IPS-20b (cell line): ENCODE data around the gene CTNNA2.
"Not testable (repeated sequence)": the region's sequence is repeated elsewhere in the genome, so short reads cannot be mapped to it uniquely, and the experiment has no call there.

Experiments
- H3K27ac ChIP-seq: one replicate; pipeline ENCODE4 v1.5.1; 2013; ENCODE audit warnings: low read length
- H3K27me3 ChIP-seq: 2 replicates; pipeline ENCODE4 v1.6.1; 2013; ENCODE audit warnings: mild to moderate bottlenecking, low read length, inconsistent platforms; ENCODE audit not compliant: insufficient read depth
- H3K36me3 ChIP-seq: 2 replicates; pipeline ENCODE4 v1.6.1; 2013; ENCODE audit warnings: low read depth, mild to moderate bottlenecking, inconsistent platforms, low read length, moderate library complexity; ENCODE audit not compliant: insufficient read depth
- H3K4me1 ChIP-seq: 2 replicates; pipeline ENCODE4 v1.6.1; 2013; ENCODE audit warnings: mild to moderate bottlenecking, control low read depth, inconsistent platforms, low read length, moderate library complexity; ENCODE audit not compliant: insufficient read depth
- H3K4me3 ChIP-seq: 2 replicates; pipeline ENCODE4 v1.5.1; 2013; ENCODE audit warnings: mild to moderate bottlenecking, low read length, inconsistent platforms
- H3K9ac ChIP-seq: 2 replicates; pipeline ENCODE4 v1.6.1; 2013; ENCODE audit warnings: low read depth, mild to moderate bottlenecking, inconsistent platforms, low read length, moderate library complexity
- H3K9me3 ChIP-seq: 2 replicates; pipeline ENCODE4 v1.6.1; 2013; ENCODE audit warnings: mild to moderate bottlenecking, low read depth, low read length, inconsistent platforms; ENCODE audit not compliant: insufficient read depth

Gene CTNNA2

DNA sequence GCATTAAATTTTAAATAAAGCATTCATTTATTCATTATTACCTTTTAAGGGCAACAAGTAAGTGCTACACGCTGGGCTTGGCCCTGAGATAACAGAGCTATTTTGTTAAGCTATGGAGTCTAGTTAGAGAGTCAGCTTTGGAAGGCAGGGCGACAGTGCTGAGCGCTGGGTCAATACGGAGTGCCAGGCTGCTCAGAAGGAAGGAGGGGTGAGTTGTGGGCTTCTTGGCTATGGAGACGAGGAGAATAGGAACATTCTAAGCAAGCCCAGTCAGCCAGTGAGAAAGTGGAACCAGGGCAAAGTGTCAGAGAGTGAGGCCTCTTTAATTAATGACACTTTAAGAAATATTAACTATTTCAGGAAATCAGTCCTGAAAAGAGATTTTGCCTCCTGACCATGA lies 503.3 kb downstream of the CTNNA2 start:
- Histone ChIP-seq H3K27me3 (peaks cover 4% of the 10 kb centered on the region; the same call in 1 of the 2 replicates), H3K27ac (no peak overlapping the region), H3K9me3 (no peaks in the 10 kb centered on the region), H3K9ac (no peak overlapping the region), H3K36me3 (no peaks in the 10 kb centered on the region), H3K4me3 (no peak overlapping the region), H3K4me1 (peaks cover 5% of the 10 kb centered on the region; the same call in 1 of the 2 replicates)

DNA sequence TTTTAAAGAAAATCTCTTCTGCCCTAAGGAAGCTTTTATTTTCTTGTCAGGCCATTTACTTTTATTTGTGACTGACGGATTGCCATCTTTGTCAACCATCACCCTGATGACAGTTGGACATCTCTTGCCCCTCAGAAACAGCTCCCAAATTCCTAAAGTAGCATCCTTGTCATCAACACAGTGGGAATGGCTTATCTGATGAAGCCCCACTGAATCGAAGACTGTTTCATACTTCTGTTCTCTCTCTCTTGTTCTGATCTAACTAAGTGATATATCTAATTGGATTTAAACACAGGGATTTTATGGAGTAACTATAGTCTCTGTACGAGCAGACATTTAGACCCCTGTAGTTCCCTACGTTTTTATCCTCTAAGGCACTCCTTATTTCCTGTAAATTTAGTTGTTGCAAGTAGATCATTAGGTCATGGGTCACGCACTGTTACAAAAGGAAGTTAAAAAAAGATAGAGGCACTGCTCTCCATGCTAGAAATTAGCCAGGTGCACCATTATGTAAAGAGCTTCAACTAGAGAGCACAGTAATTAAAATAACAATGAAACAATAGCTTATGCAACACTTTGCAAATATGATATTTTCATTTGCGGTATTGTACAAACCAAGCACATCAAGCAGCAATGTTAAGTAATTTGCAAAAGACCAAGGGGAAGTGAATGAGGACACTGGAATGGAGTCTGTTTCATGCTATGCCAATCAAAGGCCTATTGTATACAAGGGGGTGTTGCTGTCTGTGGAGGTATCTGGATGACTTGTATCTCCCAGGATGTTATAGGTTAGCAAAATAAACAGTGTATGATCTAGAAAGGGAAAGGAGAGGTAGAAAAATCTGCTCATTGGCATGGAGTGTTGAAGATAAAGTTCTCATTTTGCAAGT lies 507.0 kb downstream of the CTNNA2 start:
- Histone ChIP-seq H3K9me3 (no peaks in the 10 kb centered on the region), H3K27me3 (no peaks in the 10 kb centered on the region), H3K4me1 (peaks cover 5% of the 10 kb centered on the region; the same call in 1 of the 2 replicates), H3K36me3 (no peaks in the 10 kb centered on the region), H3K27ac (no peak overlapping the region), H3K4me3 (no peak overlapping the region), H3K9ac (no peak overlapping the region)

DNA sequence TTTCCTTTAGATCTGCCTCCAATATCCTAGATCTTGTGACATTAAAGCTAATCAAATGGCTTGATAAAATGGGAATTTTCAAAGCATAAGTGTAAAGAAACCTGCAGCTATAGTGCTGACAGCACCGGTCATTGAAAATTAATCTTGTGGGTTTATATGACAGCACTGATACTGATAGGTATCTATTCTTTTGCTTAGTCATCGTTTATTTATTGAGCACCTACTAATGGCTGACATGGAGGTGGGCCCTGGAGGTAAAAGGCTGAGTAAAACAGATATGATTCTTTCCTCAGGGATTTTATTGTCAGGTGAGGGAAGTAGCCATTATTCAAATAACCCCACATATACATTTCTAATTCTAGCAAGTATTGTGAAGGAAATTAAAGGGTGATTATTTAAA lies 509.2 kb downstream of the CTNNA2 start:
- no peak overlapping the region for H3K4me3 ChIP-seq
- no peaks in the 10 kb centered on the region for H3K36me3 ChIP-seq
- no peaks in the 10 kb centered on the region for H3K9me3 ChIP-seq
- H3K27ac ChIP-seq = no peak overlapping the region
- H3K4me1 ChIP-seq = peaks cover 5% of the 10 kb centered on the region; the same call in 1 of the 2 replicates
- no peaks in the 10 kb centered on the region for H3K27me3 ChIP-seq
- H3K9ac ChIP-seq = no peak overlapping the region

DNA sequence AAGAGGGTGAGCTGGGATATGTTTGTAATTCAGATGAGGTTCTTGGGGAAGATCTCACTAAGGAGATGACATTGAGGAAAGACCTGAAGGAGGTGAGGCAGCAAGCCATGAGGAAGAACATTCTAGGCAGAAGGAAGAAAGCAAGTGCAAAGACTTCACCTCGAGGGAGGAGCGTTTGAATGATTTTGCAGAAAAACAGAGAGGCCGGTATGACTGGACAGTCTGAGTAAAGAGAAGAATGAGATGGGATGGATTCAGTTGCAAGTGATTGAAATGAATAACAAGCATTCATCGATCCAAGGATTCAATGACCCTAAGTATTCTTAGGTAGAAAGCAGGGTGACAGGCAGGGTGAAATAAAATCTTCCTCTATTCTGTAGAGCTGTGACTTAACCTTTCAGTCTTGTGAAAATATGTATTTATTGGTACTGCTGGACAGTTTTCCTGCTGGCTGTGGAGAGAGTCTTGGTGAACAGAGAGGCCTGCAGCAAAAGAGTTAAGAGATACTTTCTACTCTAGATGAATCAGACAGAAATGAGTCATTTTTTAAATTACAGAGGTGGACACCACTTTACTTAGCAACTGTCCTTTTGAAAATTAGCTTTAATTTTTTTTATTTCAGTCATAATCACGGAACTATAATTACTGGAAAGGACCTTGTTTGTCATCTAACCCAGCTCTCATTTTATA lies 513.3 kb downstream of the CTNNA2 start:
- no peak overlapping the region for H3K4me3 ChIP-seq
- H3K9me3 ChIP-seq = no peaks in the 10 kb centered on the region
- no peaks in the 10 kb centered on the region for H3K36me3 ChIP-seq
- no peaks in the 10 kb centered on the region for H3K27me3 ChIP-seq
- H3K9ac ChIP-seq = no peak overlapping the region
- no peaks in the 10 kb centered on the region for H3K4me1 ChIP-seq
- H3K27ac ChIP-seq = no peak overlapping the region

DNA sequence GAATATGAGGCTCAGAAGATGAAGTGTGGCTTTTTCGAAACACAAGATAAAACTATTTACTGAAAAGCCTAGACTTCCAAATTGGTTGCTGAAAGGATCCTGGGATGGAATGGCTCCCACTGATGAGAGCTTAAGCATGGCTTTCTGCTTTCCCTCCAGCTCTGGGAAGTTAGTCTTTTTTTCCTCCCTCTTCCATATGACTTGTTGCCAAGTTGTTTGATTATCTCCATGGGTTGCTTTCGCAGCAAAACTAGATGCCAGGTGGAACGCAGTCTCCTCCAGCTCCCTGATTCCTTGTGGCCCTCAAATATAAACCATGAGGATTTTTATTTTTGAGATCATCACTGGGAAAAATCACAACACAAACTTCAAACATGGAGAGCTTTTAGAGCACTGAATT lies 515.2 kb downstream of the CTNNA2 start:
- H3K27me3 ChIP-seq = no peaks in the 10 kb centered on the region
- H3K4me1 ChIP-seq = no peaks in the 10 kb centered on the region
- no peak overlapping the region for H3K9ac ChIP-seq
- no peak overlapping the region for H3K4me3 ChIP-seq
- no peak overlapping the region for H3K27ac ChIP-seq
- no peaks in the 10 kb centered on the region for H3K36me3 ChIP-seq
- no peaks in the 10 kb centered on the region for H3K9me3 ChIP-seq

DNA sequence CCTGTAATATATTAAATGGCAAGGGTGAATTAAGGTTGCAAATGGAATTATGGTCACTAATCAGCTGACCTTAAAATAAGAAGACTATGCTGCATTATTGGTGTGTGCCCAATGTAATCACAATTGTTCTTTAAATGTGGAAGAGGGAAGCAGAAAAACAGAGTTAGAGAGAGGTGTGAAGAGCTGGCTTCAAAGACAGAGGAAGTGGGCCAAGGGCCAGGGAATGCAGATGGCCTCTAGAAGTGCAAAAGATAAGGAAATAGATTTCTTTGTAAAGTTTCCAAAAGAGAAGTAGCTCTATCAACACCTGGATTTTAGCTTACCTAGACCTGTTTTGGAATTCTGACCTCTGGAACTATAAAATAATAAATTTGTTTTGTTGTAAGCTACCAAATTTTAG lies 515.7 kb downstream of the CTNNA2 start:
- Histone ChIP-seq H3K9me3 (no peaks in the 10 kb centered on the region), H3K27me3 (no peaks in the 10 kb centered on the region), H3K27ac (no peak overlapping the region), H3K9ac (no peak overlapping the region), H3K4me1 (no peaks in the 10 kb centered on the region), H3K4me3 (no peak overlapping the region), H3K36me3 (no peaks in the 10 kb centered on the region)

DNA sequence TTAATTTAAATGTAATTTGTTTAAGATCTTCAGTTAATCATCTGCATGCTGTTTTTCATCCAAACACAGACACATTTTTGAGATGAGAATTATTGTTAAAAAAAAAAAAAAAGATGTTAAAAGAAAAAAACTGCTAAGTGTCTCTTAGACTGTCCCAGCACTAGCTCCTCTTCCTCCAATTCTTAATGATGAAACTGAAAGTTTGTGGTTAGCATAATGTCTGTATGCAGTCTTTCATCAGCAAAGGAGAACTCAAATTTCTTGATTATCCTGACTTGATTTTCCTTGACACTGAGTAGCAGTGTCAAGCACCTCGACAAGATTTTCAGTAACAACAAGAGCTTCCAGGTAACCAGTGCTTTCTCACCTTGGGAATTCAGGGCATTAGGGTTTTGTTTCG lies 517.3 kb downstream of the CTNNA2 start:
- Histone ChIP-seq H3K27me3 (no peaks in the 10 kb centered on the region), H3K4me1 (no peaks in the 10 kb centered on the region), H3K4me3 (no peak overlapping the region), H3K9ac (no peak overlapping the region), H3K27ac (no peak overlapping the region), H3K9me3 (no peaks in the 10 kb centered on the region), H3K36me3 (no peaks in the 10 kb centered on the region)

DNA sequence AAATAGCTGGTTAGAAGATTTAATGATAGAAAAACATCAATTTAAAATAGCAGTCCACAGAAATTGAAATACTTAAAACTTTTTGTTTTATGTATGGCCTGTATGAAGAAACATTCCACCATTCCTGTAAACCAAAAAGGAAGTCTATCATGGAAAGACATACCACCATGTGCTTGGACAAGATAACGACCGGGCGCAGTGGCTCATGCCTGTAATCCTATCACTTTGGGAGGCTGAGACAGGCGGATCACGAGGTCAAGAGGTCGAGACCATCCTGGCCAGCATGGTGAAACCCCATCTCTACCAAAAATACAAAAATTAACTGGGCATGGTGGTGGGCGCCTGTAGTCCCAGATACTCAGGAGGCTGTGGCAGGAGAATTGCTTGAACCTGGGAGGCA lies 519.8 kb downstream of the CTNNA2 start:
- H3K9ac ChIP-seq, H3K9me3 ChIP-seq, H3K36me3 ChIP-seq, H3K4me1 ChIP-seq, H3K4me3 ChIP-seq, H3K27me3 ChIP-seq, H3K27ac ChIP-seq: not testable (repeated sequence)

DNA sequence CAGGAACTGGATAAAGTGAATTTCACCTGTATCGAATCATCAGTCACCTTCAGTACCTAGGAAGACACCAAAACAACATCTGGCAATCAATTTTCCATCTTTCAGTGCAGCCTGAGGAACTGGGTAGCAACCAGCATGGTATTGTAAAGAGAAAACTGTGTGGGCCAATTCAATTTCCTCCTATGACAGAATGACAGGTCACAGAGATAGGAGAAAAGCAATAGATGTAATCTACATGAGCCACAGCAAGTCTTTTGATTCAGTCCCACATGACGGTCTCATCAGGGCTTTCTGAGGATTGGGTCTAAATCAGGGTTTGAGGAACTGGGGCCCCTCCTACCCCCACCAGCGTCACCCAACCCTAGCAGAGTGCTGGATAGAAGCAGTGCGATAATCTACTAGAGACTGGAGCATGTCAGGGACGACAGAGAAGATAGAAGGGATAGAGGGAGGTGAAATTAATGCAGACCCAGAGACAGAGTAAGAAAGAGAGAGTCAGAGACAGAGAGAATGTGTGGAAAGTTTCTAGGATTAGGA lies 523.0 kb downstream of the CTNNA2 start:
- H3K4me3 ChIP-seq = no peak overlapping the region
- no peak overlapping the region for H3K27ac ChIP-seq
- H3K4me1 ChIP-seq = no peaks in the 10 kb centered on the region
- no peaks in the 10 kb centered on the region for H3K27me3 ChIP-seq
- no peak overlapping the region for H3K9ac ChIP-seq
- no peaks in the 10 kb centered on the region for H3K9me3 ChIP-seq
- H3K36me3 ChIP-seq = no peaks in the 10 kb centered on the region

DNA sequence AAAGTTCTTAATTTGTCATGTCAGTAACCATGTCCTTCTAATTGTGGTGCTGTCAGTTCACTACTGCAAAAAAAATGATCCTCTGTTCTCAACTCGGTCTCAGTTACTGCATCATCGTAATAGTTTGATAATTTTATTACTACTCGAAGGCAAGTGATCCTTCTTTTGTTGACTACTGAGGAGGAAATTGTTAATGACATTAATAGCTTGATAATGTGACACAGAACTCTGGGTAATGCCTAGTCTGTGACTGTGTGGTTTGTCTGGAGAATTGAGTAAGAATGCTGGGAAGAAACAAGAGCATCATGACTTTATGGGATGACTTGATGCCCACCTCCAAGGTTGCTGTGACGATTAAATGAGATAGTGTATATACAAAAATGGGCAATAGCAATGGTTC lies 524.5 kb downstream of the CTNNA2 start:
- Histone ChIP-seq H3K36me3 (no peaks in the 10 kb centered on the region), H3K9ac (no peak overlapping the region), H3K9me3 (no peaks in the 10 kb centered on the region), H3K4me3 (no peak overlapping the region), H3K27ac (no peak overlapping the region), H3K27me3 (no peaks in the 10 kb centered on the region), H3K4me1 (no peaks in the 10 kb centered on the region)

DNA sequence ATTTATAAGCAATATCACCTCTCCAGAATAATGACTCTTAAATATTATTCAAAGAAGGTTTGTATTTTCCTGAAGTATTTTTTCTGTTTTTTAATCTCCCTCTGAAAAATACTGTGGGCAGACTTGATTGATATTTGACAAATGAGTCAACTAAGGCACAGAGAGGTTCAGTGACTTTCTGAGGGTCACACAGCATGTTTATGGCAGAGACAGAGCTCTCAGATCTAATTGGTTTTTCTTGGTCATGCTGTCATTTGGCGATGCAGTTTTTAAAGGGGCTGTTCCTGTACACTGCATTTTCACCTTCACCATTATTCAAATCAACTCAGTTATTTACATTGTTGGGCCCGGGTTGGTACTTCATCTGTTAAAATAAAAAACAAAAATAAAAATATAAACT lies 527.4 kb downstream of the CTNNA2 start:
- no peak overlapping the region for H3K27ac ChIP-seq
- no peaks in the 10 kb centered on the region for H3K9me3 ChIP-seq
- no peaks in the 10 kb centered on the region for H3K4me1 ChIP-seq
- no peaks in the 10 kb centered on the region for H3K27me3 ChIP-seq
- H3K36me3 ChIP-seq = no peaks in the 10 kb centered on the region
- no peak overlapping the region for H3K9ac ChIP-seq
- no peak overlapping the region for H3K4me3 ChIP-seq

DNA sequence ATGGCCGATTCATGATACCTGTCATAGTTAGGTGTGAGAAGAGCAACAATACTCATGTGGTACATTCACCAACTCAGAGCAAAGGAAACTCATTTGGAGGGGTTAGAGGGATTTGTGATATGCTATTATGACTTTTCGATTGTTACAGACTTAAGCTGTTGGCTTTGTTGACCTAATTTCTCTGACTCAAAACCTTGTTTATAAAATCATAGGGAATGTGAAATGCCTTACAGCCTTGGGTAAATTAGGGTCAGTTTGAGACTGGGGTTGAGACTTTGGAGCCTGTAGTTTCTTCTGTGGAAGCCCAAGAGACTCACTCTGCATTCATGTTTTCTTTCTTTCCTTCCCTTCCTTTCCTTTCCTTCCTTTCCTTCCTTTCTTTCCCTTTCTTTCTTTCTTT lies 529.8 kb downstream of the CTNNA2 start:
- H3K9me3 ChIP-seq = no peaks in the 10 kb centered on the region
- no peaks in the 10 kb centered on the region for H3K36me3 ChIP-seq
- no peaks in the 10 kb centered on the region for H3K4me1 ChIP-seq
- H3K27me3 ChIP-seq = no peaks in the 10 kb centered on the region
- no peak overlapping the region for H3K27ac ChIP-seq
- no peak overlapping the region for H3K9ac ChIP-seq
- no peak overlapping the region for H3K4me3 ChIP-seq
